SKM-1 (cell line): ENCODE results near the gene ENPP7.

ENCODE experiments used
- DNase-seq: peaks from one replicate; lab custom pipeline; 2025; ENCODE audit not compliant: unreplicated experiment; lab: John Stamatoyannopoulos, UW

The ENPP7 gene

GRCh38 chr17:79702550-79703236, 28.1 kb upstream of the ENPP7 start:
- no peak for DNase-seq

GRCh38 chr17:79704691-79705090, 26.1 kb upstream of the ENPP7 start:
- DNase-seq, result no peak

GRCh38 chr17:79705674-79706073, 25.1 kb upstream of the ENPP7 start:
- no peak for DNase-seq

GRCh38 chr17:79706931-79707850, 23.6 kb upstream of the ENPP7 start:
- no peak for DNase-seq

GRCh38 chr17:79707931-79708891, 22.5 kb upstream of the ENPP7 start:
- DNase-seq, result peak; percentile 1

GRCh38 chr17:79711715-79712305, 18.9 kb upstream of the ENPP7 start:
- DNase-seq, result no peak

GRCh38 chr17:79713391-79713790, 17.4 kb upstream of the ENPP7 start:
- no peak for DNase-seq

GRCh38 chr17:79714176-79715097, 16.3 kb upstream of the ENPP7 start:
- DNase-seq, result no peak

GRCh38 chr17:79715098-79715942, 15.4 kb upstream of the ENPP7 start:
- DNase-seq, result no peak

- DNase-seq, result no peak
Observed at GRCh38 chr17:79715943-79716797, 14.6 kb upstream of the ENPP7 start.

GRCh38 chr17:79720705-79721292, 9.9 kb upstream of the ENPP7 start:
- no peak for DNase-seq

- DNase-seq, result no peak
Observed at GRCh38 chr17:79721993-79722671, 8.6 kb upstream of the ENPP7 start.

GRCh38 chr17:79722787-79723186, 8.0 kb upstream of the ENPP7 start:
- no peak for DNase-seq

- DNase-seq, result peak; percentile 56
Observed at GRCh38 chr17:79728169-79728907, 2.4 kb upstream of the ENPP7 start.

GRCh38 chr17:79728908-79729471, 1.8 kb upstream of the ENPP7 start:
- DNase-seq, result no peak

GRCh38 chr17:79729761-79730160, 982 bp upstream of the ENPP7 start:
- DNase-seq, result no peak
